ENCODE measurements around the gene VNN1. TPM values are rescaled to one million over a fixed set of nuclear protein-coding genes. Genes with fewer than 3 reads are reported as not detected.

VNN1 gene
- total and polyA plus RNA-seq, 7 donors, result 0.06 to 0.62 (median 0.32) TPM

DNA sequence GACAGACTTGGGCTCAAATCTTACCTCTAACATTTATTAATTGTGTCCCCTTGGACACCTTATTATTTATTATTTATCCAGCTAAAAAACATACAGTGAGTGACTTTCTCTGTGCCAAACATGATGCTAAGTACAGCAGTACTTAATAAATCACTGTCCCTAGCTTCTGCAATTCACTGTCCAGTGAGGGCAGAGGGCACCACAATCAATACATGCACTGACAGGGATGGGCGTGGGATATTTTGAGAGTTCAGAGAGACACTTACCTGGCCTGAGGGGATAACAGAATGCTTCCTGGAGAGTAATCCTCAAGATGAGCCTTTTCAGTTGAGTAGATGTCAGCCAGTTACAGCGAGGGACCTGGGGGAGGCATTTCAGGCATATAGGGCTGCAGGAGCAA, 80.5 kb downstream of the VNN1 start:
- Histone ChIP-seq H3K27ac (no peak overlapping the region), H3K9me3 (no peaks in the 10 kb centered on the region), H3K4me1 (no peaks in the 10 kb centered on the region), H3K4me3 (no peak overlapping the region), H3K36me3 (ENCODE audit: insufficient read depth in 1 of 2, low read depth in 1 of 2) (no peaks in the 10 kb centered on the region), H3K27me3 (ENCODE audit: insufficient read depth in 3 of 3, low read length in 2 of 3) (no peaks in the 10 kb centered on the region)
- ATAC-seq, result no peak
- WGBS, 3 donors, result 73 to 89% (median 86%) methylated on average over 2 of the region's 2 CpGs
- TF ChIP-seq, protein P1, sequence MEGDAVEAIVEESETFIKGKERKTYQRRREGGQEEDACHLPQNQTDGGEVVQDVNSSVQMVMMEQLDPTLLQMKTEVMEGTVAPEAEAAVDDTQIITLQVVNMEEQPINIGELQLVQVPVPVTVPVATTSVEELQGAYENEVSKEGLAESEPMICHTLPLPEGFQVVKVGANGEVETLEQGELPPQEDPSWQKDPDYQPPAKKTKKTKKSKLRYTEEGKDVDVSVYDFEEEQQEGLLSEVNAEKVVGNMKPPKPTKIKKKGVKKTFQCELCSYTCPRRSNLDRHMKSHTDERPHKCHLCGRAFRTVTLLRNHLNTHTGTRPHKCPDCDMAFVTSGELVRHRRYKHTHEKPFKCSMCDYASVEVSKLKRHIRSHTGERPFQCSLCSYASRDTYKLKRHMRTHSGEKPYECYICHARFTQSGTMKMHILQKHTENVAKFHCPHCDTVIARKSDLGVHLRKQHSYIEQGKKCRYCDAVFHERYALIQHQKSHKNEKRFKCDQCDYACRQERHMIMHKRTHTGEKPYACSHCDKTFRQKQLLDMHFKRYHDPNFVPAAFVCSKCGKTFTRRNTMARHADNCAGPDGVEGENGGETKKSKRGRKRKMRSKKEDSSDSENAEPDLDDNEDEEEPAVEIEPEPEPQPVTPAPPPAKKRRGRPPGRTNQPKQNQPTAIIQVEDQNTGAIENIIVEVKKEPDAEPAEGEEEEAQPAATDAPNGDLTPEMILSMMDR (IDR thresholded peaks at IDR 0.05), result no peak
- intact Hi-C loops (cut with DNase I), result no loop called here
- DNase-seq, result no peak

Other genes with a start within 250 kb of the VNN1 start
- 10 to 100 TPM; 23.6 to 38.1 (median 29.7) TPM for gene STX7, start 200.9 kb downstream of the VNN1 start, total RNA-seq
- 10 to 100 TPM; 12.6 to 26.7 (median 14.1) TPM for gene STX7, start 200.9 kb downstream of the VNN1 start, polyA plus RNA-seq
- not detected for gene TAAR9, start 175.8 kb downstream of the VNN1 start, total RNA-seq
- not detected for gene TAAR9, start 175.8 kb downstream of the VNN1 start, polyA plus RNA-seq
- not detected for gene TAAR8, start 161.4 kb downstream of the VNN1 start, total RNA-seq
- gene TAAR8, start 161.4 kb downstream of the VNN1 start, polyA plus RNA-seq, result not detected
- gene TAAR6, start 143.7 kb downstream of the VNN1 start, total RNA-seq, result not detected
- gene TAAR6, start 143.7 kb downstream of the VNN1 start, polyA plus RNA-seq, result not detected
- not detected for gene TAAR5, start 124.3 kb downstream of the VNN1 start, total RNA-seq
- gene TAAR5, start 124.3 kb downstream of the VNN1 start, polyA plus RNA-seq, result not detected
- gene TAAR2, start 89.8 kb downstream of the VNN1 start, total RNA-seq, result not detected
- gene TAAR2, start 89.8 kb downstream of the VNN1 start, polyA plus RNA-seq, result not detected
- gene TAAR1, start 54.9 kb downstream of the VNN1 start, total RNA-seq, result not detected
- gene TAAR1, start 54.9 kb downstream of the VNN1 start, polyA plus RNA-seq, result not detected
- gene VNN2, start 43.8 kb upstream of the VNN1 start, total RNA-seq, result 1 to 10 TPM in 2 of 4 donors, under 1 TPM in 2; 0.88 to 1.8 (median 1.0) TPM
- under 1 TPM in 2 of 3 donors, not detected in 1; 0.22 to 0.38 TPM for gene VNN2, start 43.8 kb upstream of the VNN1 start, polyA plus RNA-seq
- 1 to 10 TPM in 2 of 4 donors, under 1 TPM in 2; 0.69 to 2.2 (median 1.3) TPM for gene SLC18B1, start 84.6 kb upstream of the VNN1 start, total RNA-seq
- gene SLC18B1, start 84.6 kb upstream of the VNN1 start, polyA plus RNA-seq, result 1 to 10 TPM; 1.1 to 2.0 (median 1.3) TPM
- gene RPS12, start 100.5 kb upstream of the VNN1 start, total RNA-seq, result 100 to 1,000 TPM; 426 to 649 (median 594) TPM
- gene RPS12, start 100.5 kb upstream of the VNN1 start, polyA plus RNA-seq, result 1,000 to 10,000 TPM; 1,487 to 2,233 (median 1,787) TPM